Measurements from ENCODE around the gene THAP4.
"Not testable (repeated sequence)": the region's sequence is repeated elsewhere in the genome, so short reads cannot be mapped to it uniquely, and the experiment has no call there.

The THAP4 gene

DNA sequence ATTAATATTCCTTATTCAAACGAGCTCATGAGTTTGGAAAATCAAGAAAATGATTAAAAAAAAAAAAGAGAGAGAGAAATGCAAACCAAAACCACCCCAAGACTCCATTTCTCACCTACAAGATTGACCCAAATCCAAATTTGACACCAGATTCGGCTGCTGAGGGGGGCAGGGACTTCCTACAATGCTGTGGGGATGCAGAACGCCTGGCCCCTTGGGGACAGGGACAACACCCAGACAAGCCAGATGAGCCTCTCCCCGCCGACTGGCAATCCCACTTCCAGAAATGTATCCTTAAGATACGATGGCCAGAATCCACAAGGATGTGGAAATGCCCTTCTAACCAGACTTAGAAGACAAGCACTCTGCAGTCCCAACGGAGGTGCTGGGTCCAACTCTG is 57.7 kb downstream of the THAP4 start:
- DNase-seq, result no peak

DNA sequence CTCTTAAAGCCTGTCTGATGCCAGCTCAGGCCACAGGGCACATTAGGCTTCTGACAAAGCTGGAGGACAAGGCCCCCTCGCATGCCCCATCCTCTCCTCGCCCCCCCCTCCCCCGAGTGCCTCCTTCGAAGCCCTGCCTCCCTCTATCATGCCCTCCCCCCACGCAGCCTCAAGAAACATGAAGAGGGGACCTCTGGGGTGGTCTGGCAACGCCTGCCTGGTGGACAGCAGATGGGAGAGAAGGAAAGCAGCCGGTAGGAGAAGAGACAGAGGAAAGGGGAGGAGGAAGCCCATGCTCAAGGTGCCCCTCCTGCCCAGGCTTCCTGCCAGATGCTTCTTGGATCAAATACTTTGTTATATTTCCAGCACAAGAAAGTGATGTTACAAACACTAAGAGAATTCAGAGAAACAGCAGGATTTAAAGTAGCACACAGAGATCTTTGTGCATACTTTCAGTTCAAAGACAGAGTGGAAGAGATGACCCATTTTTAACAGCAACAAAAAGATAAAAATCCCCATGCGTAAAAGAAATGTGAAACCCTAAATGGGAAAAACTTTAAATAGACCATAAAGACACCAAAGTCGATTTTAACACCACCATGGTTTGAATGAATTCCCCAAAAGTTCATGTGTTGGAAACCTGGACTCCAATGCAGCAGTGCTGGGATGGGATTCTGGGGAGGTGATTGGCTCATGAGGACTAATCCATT is 59.4 kb downstream of the THAP4 start:
- no peak for DNase-seq

DNA sequence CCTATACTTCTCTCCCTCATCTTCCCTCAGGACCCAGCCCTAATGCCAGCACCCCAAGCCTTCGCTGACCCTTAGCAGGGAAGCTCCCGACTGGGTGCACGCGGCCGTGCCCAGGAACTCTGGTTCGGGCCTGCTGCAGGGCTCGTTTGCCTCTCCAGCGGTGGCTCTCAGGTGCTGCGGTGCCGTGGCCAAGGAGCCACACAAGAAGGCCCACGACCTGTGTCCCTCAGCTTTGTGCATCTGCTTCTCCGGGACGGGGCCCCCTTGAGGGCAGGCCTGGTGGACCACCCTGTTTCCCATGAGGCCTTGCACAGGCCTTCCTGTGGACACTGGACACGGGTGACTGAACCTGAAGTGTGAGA is 60.7 kb downstream of the THAP4 start:
- no peak for DNase-seq

DNA sequence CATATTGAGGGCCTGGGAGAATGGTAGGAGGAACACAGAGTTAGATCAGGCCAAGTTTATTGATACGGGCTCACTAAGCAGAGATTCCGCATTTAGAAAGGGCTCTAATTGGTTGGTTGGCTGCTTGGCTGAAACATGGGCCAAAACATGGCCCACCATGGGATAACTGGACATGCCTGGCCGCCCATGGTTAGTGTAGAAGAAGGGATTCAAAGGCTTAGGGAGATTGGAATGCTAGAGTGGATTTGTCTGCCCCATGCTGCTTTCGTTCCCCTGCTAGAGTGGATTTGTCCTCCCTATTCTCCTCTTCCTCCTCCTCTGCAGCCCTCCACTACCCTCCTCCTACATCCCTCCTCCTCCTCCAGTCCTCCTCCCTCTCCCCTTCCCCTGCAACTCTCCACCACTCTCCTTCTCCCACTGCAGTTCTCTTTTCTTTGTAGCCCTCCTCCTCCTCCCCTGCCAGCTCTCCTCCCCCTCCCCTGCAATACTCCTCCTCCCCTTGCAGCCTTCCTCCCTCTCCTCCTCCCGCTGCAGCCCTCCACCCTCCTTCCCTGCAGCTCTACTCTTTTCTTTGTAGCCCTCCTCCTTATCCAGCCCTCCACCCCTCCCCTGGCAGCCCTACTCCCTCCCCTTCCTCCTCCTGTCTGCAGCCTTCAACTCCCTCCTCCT is 61.2 kb downstream of the THAP4 start:
- no peak for DNase-seq

DNA sequence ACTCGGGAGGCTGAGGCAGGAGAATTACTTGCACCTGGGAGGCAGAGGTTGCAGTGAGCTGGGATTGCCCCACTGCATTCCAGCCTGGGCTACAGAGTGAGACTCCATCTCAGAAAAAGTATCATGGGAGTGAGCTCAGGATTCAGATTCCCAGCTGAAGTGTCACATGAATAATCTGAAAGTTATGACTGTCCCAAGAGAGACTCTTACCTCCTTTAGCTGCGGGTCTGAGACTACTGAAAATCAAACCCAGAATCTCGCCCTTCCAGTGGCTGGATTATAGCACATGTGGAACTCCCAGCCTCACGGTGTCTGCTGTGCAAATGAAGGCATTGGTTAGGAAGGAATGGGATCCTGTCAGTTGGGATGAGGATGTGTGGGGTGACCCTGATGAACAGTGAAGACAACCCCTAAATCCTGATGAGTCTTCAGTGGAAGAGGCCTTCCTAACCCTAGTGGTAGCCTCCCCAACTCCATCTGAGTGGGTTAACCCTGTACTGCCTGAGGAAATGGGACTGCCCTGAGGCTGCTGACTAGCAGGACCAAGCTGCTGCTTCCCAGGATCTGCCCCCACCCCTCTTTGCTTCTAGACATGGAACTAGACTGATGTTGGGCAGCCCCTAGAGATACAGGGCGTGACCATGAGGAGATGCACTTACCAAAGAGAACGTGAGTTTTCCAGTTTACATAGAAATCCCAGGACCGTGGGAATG is 61.9 kb downstream of the THAP4 start:
- DNase-seq, result no peak

DNA sequence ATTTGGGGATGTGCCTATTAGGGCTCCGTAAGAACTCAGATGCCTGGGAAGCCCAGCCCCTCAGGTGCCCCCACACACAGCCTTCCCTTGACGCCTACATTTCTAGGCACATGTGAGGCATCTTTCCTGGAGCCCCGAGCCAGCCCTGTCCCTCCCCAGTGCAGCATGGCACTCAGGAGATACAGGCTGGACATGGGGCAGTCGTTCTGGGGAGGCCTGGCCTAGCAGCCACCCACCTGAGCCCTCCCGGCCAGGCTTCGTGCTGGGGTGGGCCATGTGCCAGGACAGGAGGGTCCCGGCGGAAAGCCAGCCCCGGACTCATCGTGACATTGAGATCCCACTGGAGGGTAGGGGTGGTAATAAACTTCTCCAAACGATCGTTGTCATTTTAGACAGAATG is 63.2 kb downstream of the THAP4 start:
- DNase-seq, result no peak

DNA sequence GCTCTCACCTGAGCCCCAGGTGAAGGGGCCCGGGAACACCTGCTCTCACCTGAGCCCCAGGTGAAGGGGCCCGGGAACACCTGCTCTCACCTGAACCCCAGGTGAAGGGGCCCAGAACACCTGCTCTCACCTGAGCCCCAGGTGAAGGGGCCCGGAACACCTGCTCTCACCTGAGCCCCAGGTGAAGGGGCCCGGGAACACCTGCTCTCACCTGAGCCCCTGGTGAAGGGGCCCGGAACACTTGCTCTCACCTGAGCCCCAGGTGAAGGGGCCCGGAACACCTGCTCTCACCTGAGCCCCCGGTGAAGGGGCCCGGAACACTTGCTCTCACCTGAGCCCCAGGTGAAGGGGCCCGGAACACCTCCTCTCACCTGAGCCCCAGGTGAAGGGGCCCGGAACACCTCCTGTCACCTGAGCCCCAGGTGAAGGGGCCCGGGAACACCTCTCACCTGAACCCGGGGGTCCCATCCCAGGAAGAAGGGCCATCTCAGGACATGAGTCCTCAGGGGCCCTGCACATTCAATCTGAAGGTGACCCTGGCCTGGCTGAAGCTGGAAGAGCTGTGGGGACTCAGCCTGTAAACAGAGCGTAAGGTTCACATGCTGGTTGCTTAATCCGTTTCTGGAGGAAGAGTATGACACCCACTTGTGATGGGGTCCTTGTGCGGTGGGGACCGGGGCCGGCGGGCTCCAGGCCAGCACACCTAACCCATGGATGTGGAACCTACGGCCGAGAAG is 63.9 kb downstream of the THAP4 start:
- not testable (repeated sequence) for DNase-seq

DNA sequence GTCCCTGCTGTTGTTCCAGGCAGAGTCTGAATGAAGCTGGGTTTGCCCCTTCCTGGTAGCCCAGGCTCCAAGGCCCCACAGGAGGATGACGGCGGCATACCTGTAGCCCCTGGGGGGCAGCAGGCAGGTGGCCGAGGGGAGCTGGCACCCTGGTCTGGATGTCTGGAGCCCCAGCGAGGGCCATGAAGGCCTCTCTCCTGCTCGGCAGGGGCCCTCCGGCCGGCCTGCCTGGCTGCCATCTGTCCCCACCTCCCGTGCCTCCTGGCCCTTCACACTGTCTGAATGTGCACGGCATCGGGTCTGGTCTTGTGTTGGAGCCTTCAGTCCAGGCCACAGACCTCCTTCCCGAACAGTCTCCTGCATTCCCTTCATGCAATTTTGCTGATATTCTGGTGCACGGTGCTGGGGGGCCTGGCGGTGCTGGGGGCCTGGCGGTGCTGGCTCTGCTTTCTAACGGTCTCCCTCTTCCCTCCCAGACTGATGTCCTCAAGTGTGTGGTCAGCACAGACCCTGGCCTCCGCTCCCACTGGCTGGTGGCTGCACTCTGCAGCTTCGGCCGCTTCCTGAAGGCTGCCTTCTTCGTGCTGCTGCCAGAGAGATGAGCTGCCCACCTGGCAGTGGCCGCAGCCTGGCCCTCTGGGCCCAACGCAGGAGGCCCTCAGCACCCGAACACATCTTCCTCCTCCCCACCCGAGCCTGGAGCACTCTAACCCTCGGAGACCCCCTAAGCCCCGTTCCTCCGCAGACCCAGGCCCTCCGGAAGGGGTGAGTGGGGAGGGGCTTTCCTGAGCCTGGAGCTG is 64.9 kb downstream of the THAP4 start:
- DNase-seq, result no peak

DNA sequence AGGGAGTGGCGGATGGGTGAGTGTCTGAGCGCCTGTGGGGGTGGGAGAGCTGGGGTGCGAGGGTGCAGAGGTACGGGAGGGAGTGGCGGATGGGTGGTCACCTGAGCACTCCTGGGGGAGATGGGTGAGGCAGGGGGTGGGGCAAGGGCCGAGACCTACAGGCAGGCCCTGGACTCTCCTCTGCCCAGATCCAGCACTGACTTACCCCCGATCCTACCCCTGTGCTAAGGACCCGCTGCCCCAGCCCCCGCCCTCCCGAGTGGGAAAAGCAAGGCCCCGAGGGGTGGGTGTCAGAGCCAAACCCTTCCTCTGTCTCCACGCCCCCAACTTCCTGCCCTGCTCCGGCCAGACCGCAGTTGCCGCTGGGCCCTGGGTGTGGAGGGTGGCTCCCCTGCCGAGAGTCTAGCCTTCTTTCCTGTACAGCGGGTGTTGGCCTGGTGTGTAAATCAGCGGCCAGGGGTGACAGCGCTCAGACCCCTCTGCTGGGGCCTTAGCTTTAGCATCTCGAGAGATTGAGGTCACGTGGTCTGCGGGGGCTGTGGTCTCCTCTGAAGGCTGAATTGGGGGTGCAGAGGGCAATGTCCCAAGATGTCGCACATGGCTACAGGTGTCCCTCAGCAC is 65.9 kb downstream of the THAP4 start:
- no peak for DNase-seq

DNA sequence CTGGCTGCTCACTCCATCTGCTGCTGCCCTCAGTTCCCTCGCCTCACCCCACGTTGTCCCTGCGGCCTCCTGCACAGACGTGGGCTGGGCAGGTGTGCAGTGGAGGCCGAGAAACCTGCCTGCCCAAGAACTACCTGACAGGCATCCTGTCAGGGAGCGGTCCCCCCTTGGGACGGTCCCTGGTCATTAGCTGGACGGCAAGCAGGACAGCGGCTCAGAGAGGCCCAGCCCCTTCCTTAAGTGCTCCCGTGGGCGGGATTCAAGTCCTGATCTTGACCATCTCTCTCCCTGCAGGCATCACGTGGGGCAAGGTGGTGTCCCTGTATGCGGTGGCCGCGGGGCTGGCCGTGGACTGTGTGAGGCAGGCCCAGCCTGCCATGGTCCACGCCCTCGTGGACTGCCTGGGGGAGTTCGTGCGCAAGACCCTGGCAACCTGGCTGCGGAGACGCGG is 67.1 kb downstream of the THAP4 start:
- DNase-seq, result no peak

DNA sequence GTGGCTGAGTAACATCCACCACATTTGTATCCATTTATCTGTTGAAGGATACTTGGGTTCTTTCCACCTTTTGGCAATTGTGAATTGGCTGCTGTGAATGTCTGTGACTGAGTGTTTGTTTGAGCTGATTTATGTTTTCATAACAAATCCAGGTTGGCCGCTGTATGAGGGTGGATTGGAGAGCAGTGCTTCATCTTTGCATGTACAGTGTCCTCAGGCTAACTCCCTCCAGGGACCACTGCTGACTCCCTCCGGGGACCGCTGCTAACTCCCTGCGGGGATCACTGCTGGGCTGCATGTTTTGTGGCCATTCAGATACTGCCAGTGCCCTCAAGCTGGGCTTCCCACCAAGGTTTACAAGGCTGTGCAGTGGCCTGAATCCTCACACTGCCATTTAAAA is 68.2 kb downstream of the THAP4 start:
- no peak for DNase-seq

DNA sequence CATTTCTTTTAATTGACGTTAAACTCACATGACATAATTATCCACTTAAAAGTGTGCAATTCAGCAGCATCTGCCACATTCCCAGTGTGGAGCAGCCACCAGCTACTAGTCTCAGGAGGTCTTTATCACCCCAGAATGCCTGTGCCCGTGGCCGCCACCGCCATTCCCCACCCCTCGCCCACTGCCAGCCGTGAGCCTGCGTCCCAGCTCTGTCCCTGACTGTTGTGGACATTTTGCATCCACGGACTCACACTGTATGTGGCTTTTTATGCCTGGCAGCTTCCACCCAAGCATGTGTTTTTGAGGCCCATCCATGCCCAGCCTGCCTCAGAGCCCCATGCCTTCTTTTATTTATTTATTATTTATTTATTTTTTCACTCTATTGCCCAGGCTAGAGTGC is 69.2 kb downstream of the THAP4 start:
- no peak for DNase-seq

DNA sequence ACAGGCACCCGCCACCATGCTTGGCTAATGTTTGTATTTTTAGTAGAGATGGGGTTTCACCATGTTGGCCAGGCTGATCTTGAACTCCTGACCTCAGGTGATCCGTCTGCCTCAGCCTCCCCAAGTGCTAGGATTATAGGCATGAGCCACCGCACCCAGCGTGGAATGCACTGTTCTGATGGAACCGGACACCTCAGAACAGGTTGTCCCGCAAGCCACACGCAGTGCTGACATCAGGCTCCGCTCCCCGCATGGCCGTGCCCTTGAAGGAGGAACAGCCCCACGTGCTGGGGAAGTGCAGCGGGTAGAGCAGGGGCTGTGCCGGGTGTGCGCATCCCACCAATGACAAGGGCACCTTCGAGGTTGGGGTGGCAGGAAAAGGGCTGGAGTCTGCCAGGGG is 69.7 kb downstream of the THAP4 start:
- not testable (repeated sequence) for DNase-seq

DNA sequence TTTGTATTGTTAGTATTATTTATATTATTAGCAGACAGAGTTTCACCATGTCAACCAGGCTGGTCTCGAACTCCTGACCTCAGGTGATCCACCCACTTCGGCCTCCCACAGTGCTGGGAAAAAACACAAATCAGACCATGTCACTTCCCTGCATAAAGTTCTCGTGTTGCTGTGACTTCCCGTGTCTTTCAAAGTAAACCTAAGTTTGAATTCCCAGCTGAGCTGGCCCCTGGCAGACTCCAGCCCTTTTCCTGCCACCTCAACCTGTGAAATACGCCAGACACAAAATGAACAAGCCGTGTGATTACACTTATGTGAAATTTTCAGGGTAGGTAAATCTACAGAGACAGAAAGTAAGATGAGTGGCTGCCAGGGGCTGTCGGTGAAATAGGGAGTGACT is 70.5 kb downstream of the THAP4 start:
- DNase-seq, result no peak

DNA sequence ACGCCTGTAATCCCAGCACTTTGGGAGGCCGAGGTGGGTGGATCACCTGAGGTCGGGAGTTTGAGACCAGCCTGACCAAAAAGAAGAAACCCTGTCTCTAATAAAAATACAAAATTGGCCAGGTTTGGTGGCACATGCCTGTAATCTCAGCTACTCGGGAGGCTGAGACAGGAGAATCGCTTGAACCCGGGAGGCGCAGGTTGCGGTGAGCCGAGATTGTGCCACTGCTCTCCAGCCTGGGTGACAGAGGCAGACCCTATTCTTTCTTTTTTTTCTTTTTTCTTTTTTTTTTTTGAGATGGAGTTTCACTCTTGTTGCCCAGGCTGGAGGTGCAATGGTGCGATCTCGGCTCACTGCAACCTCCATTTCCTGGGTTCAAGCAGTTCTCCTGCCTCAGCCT is 70.9 kb downstream of the THAP4 start:
- DNase-seq, result not testable (repeated sequence)

DNA sequence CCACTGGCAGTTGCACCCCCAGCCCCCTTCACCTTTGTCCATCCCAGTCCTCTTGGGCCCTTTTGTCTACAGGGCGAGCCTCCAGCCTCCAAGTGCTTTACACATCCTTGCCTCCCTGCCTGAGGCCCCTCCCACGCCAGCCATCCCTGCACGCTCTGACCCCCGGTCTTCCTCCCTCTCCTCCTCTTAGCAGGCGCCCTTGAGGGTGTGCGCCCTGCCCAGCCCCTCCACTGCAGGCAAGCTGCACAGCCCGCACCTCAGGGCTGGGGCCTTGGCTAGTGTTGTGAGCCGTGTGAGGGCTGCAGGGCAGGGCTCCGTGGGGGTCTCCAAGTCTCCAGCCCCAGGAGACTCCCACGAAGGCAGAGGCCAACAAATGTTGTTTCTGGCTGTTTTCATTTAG is 71.5 kb downstream of the THAP4 start:
- no peak for DNase-seq

DNA sequence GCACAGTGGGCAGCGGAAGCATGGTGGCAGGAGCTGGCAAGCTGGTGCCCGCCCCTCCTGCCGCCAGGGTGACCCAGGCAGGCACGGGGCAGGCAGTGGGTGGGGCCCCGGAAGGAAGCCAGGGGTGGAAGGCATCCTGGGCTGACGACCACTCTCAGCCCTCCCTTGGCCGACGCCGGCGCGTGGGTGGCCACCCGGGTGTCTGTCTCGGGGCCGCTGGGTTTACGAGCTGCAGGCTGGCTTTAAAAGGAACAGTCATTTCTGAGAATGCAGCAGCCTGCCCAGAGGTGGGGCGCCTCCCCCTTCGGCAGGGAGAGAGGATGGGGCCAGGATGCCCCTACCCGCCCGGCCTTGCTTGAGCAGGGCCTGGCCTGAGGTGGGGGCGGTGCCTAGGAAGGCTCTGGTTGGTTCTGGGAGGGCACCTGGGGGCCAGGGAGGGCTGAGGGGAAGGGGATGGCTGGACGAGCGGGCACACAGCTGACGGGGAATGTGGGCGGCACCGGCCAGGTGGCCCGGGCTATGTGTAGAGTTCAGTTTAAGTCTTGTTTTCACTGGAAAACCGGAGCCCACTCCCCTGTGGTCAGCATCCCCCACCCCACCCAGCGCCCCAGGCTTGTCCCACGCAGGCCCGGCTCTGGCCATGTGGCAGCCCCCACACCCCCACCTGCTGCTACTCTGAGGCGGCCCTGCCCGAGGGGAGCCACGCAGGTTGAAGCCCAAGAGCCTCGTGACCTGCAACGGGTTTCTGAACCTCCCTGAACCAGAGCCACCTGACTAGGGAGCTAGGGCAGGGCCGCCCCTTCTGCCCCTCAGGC is 72.2 kb downstream of the THAP4 start:
- DNase-seq, result no peak

DNA sequence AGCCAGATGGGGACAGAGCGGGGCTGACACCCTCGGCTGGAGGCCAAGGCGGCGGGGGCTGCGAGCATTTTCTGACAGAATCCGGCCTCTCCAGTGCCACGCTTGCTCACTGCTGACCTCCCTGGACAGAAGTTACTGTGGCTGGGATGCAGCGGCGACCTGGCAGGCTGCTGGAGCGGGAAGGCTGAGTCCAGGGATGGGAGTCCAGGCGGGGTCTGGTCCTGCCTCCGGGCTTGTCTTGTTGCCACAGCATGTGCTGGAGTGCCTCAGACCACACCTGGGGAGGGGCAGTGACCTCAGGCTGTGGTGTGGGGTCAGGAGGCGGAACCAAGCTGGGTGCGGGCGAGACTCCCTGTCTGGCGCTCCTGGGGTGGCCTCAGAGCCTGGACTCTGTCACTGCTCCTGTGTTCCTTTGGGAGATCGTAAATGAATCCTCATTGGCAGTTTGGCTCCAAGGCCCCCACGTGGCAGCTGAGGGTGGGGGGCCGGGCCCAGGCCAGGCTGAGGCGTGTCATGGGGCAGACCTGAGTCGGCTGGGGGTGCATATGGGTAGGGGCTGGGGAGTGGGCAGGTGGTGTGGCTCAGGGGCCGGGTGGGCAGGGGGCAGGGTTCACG is 72.9 kb downstream of the THAP4 start:
- DNase-seq, result no peak

DNA sequence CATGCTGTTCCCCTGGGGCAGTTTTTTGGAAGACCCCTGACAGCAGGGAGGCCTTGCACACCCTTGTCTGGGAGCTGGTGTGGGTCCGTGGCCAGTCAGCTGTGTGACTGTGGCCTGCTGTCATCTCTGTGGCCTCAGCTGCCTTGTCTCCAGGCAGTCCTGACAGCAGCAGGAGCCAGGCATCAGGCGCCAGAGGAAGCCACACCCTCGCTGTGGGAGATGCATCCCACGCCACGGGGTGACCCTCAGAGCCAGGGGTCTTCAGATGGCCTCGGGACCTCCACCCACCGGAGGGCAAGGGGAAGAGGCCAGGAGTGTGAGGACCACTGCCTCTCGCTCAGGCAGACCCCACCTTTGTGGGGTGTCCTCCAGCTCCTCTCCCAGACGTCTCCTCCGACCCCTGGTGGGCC is 73.4 kb downstream of the THAP4 start:
- DNase-seq, result no peak

DNA sequence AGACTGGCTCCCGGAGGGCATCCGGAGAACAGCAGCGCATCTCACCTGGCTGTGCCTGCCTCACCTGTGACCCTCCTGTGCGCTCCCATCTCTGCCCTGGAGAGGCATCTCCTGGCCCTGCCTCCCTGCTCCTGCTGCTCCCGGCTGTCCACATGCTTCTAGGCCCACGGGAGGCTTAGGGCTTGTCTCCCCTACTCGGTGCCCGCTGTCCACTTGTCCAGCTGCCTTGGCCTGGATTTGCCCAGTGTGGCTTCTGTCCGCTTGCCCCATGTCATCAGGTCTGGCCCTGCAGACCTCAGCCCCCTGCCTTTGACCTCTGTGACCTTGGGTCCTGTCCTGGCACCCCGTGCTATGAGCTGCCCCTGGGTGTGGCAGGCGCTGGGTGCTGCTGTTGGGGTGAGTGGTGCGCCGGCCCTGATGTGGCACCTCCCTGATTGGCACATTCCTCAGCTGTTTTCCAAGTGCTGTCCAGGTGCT is 73.9 kb downstream of the THAP4 start:
- DNase-seq, result no peak
